NCI-H128 (cell line): Measurements from ENCODE around the gene SNX20.

Source experiments
- DNase-seq: peaks from one replicate; lab custom pipeline; 2025; ENCODE audit not compliant: unreplicated experiment; lab: John Stamatoyannopoulos, UW

Gene SNX20

DNA sequence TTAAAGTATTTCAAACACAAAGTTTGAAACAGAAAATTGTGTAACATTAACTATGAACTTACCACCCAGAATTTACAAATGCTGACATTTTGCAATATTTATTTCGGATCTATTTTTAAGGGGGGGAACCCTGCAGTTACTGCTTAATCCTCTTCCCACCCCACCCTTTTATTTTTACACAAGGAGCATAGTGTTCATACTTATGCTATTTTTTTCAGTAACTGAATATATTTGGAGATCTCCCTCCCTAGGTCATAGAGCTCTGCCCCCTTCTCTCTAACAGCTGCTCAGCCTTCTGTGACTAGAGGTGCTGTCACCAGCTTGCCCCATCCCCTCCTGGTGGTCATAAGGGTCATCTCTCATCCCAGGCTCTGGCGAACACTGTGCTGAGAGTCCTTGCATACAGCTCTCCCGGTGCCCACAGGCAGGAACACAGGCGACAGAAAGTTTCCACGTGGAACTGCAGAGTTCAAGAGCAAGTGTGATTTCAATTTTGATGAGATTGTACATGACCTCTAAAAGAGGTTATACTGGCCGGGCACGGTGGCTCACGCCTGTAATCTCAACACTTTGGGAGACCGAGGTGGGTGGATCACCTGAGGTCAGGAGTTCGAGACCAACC, 44.2 kb downstream of the SNX20 start:
- DNase-seq: no peak

DNA sequence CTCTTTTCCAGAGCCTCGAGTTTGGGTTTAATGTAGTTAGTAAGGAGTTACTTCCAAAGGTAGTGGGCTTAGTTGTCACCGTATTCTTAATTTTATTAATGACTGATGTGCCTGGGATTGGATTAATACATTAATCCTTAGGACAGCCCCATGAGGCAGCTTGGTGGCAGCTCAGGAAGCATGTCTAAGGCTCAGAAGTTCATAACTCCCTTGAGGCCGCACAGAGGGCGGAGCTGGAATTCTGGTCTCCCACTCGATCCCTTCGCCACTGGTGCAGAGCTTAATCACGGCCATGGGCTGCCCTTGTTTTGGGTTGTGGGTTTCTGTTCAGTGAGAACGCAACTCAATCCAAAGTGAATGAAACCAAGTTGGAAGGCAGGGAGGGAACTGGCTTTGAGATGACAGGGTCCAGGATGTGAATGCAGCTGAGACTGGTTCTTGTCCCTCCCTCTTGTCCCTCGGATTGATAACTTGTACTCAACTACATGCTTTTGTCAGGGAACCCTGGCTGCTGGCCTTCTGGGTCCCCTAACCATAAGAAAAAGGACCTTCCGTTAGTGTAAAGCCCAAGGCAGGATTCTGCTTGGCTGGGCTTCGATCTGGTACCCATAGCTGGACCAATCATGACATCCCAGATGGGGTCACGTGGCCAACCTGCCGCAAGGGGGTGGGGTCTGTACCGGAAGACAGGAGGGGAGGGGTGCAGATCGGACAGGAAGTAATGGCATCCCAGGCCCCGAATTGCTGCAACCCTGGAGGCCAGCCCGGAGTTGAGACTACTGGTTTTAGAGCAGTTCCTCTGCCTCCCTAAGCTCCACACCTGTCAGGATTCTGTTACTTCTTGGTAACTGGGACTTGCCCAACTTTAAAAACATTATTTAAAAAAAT, 45.4 kb downstream of the SNX20 start:
- no peak for DNase-seq

DNA sequence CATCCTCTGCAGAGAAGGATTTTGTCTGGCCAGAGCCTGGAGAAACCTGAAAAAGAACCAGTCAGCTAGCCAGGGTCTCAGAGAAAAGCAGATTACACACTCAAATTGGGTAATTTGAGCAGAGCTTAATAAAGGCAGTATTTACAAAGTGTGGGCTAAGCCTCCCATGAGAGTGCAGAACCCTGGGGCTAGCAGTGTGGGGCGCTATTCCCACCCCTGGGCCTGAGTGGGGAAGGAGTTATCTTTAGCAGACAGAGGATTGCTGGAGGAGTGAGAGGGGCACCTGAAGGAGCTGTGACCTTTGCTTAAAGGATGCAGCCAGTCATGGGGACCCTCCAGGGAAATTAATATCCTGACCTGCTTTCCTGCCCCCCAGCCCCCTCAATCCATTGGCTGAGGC, 46.2 kb downstream of the SNX20 start:
- DNase-seq: no peak

DNA sequence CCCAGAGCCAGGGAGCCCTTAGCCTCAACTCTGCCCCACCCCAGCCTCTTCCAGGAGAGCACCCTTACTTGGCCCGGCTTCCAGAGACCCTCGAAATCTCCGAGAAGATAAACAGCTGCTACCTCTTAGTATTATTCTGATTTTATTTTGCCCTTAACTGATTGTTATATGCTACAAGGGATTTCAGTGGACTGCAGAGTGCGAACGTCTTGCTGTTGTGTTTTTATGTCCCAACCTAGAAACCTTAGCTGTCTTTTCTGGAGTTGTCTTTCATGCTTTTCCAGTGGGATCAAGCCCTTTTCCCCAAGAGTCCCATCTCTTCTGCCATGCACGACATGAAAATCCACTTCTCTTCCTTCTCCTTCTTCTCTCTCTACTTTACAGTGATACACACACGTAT, 47.0 kb downstream of the SNX20 start:
- no peak for DNase-seq

DNA sequence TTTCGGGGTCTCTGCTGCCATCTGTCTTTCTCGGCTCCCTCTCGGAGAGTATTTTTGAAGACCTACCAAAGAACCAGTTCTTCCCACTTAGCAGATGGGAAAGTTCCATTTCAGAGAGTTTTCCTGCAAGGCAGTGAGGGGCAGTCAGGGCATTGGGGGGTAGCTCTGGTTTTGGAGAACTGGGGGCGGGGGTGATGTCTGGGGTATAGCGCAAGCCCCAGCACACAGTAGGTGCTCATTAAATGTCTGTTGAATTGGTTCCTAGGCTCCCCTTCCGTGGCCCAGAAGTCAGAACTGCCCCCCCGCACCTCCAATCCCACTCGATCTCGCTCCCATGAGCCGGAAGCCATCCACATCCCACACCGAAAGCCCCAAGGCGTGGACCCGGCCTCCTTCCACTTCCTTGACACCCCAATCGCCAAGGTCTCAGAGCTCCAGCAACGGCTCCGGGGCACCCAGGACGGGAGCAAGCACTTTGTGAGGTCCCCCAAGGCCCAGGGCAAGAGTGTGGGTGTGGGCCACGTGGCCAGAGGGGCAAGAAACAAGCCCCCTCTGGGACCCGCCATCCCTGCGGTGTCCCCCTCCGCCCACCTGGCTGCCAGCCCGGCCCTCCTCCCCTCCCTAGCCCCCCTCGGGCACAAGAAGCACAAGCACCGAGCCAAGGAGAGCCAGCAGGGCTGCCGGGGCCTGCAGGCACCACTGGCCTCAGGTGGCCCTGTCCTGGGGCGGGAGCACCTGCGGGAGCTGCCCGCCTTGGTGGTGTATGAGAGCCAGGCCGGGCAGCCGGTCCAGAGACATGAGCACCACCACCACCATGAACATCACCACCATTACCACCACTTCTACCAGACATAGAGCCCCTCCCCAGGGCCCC, 47.9 kb downstream of the SNX20 start:
- DNase-seq: no peak

DNA sequence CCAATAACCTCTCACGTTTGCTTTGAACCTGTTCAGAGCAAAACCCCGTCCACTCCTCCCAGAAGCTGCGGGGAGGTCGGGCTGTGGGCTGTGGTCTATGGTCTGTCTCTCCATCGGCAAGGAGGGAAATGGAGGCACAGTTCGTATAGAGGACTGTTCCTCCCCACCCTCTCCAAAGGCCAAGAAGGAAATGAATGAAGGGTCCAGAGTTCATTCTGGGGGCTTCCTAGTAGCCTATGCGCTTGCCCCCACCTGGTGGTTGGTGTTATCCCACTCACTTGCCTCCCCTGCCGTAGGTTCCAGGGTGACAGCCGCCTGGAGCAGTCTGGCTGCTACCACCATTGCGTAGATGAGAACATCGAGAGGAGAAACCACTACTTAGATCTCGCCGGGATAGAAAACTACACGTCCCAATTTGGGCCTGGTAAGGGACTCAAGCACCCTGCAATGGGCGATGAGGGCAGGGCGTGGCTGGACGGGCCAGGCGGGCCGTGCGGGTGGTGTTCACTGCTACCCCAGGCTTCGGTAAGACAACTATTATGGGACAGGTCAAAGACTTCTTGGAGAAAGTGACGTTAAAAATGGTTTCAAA, 49.0 kb downstream of the SNX20 start:
- DNase-seq: no peak

DNA sequence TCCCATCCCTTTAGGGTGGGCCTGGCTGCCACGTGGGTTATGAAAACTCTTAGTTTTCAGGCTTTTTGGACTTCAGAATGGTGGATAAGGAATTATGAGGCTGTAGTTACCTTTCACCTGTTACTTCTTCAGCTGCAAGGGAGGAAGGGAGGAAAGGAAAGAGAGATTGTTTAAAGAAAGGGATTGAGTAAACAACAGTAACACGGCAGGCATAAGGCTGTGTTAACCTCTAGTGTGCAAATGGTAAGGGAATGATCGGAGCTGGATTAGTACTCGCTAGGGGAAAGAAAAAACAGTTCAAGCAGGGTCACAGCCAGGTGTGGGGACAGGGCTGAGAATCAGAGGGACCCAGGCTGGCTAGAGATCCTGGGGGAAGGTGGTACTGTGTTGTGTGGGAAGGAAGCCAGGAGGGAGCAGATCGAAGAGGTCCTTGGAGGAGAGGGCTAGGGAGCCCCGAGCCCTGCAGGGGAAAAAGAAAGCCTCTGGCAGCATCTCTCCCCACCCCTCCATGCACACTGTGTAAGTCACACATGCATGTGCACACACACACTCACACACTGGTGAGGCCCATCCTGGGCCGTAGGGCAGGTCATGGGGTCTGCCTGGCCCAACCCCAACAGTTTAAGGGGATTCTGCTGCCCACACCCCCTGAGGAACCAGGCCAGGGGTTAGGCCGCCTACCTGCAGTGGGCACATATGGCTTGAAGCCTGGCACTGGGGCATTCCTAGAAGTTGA, 49.7 kb downstream of the SNX20 start:
- no peak for DNase-seq

DNA sequence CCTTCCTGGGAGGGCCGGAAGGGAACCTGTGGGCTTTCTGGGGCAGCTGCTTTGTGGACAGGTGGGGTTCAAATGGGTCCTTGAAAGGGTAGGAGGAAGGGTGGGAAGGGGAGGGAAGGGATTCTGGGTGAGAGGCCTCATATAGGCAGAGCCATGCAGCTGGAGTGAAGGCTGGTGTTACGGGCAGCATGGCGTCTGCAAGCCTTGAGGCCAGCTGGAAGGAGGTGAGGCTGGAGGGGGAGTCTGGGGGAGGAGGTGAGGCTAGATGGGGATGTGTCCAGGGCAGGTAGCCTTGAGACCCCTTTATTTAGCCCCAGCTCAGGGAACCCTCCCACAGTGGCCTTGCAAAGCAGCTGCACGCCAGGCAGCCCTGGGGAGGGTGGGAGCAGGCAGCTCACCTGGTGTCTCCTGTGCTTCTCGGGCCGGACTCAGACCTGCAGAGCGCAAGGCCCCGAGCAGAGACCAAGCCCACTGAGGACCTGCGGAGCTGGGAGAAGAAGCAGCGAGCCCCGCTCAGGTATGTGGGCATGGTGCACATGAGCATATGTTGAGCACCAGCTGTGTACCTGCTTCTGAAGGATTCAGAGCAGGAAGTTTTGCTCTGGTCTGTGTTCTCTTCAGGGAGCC, 50.6 kb downstream of the SNX20 start:
- DNase-seq: no peak

DNA sequence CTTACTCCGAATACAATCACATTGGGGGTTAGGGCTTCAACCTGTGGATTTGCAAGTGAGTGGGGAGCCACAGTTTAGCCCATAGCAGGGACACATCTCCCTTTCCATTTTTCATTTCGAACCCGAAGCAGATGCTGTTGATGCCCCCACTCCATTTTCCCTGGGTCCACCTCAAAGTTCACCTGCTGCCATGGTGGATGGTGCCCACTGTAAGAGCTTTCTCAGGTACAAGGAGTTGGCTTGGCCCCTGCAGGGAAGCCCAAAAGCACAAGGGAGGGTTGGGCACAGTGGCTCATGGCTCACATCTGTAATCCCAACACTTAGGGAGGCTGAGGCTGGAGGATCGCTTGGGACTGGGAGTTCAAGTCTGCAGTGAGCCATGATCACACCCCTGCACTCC, 51.8 kb downstream of the SNX20 start:
- no peak for DNase-seq

DNA sequence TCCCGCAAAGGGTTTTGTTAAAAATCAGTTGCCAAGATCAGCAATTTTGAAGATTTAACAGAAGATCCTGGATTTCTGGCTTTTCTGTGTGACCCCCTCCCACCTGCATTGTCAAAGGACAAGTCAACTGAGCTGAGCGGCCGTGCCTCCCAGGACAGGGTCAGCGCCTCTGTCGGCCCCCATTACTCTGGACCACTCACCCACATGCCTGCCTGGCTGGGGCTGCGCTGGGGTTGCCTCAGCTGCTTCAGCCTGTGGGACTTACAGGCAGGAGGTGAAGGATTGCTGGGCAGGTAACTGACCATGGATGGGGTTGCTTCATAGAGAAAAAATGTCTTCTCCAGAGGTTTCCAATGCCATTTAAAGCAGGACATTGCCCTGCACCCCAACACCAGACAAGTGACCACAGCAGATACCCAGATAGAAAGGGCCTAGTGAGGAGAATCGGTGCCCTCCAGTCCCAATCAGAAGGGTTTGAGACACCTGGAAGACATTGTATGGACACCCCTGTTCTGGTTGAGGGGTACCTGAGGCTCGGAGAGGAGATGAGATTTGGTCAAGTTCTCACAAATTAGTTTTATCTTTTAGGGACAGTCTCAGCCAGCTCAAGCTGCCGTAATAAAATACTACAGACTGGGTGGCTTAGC, 52.8 kb downstream of the SNX20 start:
- no peak for DNase-seq

DNA sequence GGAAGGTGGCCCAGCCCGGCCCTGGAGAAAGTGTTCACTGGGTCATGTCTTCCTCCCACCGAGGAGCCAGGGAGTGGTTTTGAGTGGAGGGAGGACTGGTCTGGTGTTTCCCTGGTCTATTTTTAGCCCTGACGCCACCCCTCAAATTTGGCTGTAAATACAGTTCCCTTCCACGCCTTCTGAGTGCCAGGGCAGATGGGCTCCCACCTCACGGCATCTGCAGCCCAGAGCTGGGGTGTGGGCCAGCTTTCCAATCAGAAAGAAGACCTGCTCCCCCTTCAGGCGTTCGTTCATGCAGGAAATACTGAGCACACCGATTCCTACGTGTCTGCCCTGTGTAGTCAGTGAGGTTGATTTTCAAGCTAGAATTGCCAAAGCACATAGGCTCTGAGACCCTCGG, 53.7 kb downstream of the SNX20 start:
- no peak for DNase-seq

DNA sequence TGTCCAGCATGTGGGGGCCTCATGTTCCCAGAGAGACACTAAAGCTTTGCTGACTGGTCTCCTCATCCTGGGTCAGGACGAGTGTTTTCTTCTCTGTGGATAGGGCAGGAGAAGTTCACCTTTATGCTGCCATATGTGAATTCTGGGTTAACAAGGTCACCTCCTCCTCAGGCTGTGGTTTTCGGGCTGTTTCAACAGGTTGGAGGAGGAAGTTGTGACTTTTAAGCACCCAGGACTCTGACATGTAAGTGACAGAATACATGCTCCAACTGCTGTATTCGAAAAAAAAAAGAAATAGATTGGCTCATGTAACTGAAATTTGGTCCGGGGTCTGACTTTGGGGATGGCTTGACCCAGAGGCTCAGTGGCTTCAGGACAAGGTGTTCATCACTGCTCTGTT, 54.2 kb downstream of the SNX20 start:
- DNase-seq: no peak

DNA sequence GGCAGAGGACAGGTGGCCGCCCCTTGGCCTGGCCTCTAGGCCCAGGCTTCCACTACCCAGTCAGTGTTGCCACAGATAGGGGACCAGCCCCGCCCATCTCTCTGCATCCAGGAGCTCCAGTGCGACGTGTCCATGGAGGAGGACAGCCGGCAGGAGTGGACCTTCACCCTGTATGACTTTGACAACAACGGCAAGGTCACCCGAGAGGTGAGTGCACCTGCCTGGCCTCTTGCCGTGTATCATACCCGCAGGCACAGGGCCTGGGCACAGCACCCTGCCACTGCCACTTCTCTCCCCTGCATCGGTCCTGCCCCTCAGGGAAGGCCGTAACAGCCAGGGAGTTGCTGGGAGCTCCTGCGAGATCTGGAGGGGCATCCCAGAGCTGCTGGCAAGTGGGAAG, 55.7 kb downstream of the SNX20 start:
- DNase-seq: no peak

DNA sequence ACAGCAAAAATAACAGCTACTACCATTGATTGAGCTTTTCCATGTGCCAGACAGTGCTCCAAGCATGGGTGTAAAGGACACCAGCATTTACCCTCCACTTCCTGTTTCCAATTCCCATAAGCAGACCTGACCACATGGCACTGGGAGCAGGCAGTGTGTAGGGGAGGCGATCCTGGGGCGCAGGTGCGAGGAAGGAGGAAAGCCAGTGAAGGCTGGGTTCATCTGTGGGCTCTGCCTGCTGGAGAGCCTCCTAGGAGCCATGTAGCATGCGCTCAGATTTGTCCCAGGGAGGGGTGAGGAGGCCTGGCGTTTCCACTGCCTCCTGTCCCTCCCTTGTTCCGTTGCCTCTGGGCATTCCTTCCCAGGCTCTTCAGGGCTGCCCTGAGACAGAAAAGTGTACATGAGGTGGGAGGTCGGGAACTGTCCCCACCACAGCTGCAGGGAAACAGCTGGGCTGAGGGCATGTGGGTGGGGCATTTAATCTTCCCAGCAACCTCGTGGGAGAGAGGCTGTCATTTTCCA, 56.6 kb downstream of the SNX20 start:
- DNase-seq: no peak

DNA sequence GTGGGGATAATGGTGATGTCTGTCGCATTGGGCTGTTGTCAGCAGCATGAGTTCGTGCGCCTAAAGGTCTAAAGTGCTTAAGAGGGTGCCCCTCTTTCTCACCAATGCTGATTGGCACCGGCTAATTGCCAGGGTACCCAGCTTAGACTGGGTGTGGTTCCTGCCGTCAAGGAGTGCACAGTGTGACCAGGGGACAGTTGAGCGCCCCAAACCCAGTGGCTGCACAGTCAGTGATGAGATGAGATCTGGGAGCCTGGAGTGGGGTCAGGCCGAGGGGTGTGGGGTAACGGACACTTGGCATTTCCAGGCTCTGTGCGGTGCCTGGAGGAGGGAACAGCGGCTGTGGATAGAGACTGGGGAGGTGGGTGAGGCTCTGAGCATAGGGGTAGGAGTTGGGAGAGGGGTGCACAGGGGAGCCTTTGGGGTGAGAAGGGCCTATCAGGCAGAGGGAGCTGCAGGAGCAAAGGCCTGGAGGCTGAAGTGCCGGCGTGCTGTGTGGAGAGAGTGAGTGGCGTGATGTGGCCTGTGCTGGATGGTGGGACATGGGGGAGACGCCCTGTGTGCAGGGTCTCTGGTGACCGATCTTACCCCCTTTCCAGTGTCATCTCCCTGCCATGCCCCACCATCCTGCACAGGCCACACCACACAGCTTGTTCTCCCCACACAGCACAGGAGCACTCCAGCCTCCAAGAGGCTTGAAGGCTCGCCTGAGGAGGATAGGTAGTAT, 58.3 kb downstream of the SNX20 start:
- no peak for DNase-seq

DNA sequence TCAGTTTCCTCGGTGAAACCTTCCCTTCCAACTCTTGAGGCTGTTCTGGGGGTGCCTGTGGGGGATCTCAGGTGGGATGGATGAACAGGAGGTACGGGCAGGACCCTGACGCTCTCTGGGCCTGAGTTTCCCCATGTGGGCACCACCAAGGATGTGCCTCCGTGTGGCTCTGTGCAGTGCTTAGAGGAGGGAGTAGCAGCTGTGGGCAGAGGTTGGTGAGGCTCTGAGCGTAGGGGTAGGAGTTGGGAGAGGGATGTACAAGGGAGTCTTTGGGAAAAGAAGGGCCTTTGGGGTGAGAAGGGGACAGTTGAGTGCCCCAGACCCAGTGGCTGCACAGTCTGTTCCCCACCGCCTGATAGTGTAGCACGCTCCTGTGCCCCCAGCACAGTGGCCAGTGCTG, 59.1 kb downstream of the SNX20 start:
- no peak for DNase-seq
